ENCODE measurements around the gene MMP15.
A peak's percentile ranks its signal among the peaks of the same experiment; 100 is the strongest.

The MMP15 gene

DNA sequence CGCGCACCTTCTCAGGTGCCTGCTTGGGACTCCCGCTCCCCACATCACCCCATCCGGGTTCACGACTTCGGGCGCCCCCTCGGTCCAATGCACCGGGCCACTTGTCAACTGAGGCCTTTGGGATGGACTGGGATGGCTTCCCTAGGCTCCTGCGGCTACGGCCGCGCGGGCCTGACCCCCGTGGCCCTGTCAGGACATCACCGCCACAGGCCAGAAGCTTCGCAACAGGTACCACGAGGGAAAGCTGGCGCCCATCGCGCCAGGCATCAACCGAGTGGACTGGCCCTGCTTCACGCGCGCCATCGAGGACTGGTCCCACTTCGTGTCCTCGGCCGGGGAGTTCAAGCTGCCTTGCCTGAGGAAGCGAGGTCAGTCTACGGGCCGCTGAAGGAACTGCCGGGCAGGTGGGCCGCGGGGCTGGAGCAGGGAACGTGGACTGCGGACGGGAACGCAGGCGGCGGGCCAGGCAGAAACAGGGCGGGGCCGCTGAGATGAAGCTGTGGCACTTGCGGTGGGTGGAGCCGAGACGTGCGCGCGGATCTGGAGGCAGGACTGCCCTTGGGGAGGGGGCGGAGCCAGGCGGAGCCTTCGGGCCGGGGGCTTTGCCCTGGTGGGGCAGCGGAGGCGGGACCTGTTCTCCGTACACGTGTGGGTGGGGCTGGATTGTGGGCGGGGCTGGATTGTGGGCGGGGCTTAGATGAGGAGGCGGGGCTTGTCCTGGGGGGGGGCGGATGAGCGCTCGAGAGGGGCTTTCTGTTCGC is 40.9 kb upstream of the MMP15 start:
- no peak for TF ChIP-seq CTCF (IDR thresholded peaks at IDR 0.05; ENCODE audit: extremely low read depth, missing control alignments)
- peak; percentile 89 for DNase-seq (ENCODE audit: low spot score)

DNA sequence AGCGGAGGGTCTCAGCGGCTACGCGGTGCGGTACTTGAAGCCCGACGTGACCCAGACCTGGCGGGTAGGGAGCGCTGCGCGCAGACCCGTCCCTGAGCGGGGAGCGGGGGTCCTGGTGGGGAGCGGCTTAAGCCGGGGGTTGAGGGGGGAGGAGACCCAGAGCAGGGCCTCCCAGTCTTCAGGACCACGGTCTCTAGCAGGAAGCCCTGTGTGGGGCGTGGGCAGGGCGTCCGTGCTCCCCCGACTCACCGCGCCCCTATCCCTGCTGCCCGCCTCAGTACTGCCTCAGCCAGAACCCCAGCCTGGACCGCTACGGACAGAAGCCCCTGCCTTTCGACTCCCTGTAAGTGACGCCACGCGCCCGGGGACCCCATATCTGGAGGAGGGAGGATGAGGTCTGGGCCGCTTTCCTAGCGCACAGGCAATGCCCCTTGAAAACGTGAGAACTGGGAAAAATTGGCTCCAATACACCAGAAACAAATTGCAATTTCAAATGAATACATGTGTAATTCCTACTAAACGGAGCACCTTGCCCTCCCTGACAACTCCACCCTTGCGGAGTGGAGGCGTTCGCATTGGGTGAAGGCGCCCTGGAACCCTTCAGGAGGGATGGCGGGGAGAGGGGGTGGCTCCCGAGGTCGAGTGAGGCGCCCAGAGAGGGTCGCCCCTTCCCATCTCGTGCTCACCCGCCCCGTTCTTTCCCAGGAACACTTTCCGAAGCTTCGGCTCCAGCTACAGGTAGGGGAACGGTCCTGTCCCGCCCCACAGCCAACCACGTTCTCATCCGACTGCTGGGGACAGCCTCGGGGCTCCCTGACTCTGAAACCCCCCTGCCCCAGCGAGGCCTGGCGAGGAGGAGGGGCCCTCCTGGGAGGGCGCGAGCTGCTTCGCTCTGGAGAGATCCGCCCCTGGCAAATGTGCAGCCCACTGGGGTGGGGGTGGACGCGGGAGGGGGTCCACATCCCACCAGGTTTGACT is 40.1 kb upstream of the MMP15 start:
- DNase-seq (ENCODE audit: low spot score), result no peak
- TF ChIP-seq CTCF (IDR thresholded peaks at IDR 0.05; ENCODE audit: extremely low read depth, missing control alignments), result no peak

DNA sequence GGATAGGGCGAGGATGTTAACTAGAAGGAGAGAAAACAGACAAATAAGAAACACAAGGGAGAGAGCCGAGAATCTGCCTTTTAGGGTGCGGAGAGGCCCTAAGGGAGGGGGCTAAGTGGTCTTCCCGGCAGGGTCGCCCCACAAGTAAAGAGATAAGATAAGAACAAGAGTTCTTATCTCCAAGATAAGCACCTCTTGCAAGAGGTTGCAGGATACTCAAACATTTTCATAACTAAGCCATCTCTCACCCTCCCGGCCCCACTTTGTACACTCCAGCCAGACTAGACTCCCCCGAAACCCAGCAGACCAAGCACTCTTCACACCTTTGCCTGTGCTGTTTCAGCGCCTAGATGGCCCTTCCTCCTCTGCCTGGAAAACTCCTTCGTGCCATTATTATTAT is 39.4 kb upstream of the MMP15 start:
- TF ChIP-seq CTCF (IDR thresholded peaks at IDR 0.05; ENCODE audit: extremely low read depth, missing control alignments), result no peak

GRCh38 chr16:57987441-57988177 is 37.9 kb upstream of the MMP15 start:
- DNase-seq (ENCODE audit: low spot score), result no peak

More for the DNA sequence above, 39.4 kb upstream of the MMP15 start:
- no peak for DNase-seq (ENCODE audit: low spot score)

GRCh38 chr16:57988929-57989328 is 36.6 kb upstream of the MMP15 start:
- no peak for TF ChIP-seq CTCF (IDR thresholded peaks at IDR 0.05; ENCODE audit: extremely low read depth, missing control alignments)
- DNase-seq (ENCODE audit: low spot score), result no peak

More at GRCh38 chr16:57987441-57988177, 37.9 kb upstream of the MMP15 start:
- TF ChIP-seq CTCF (IDR thresholded peaks at IDR 0.05; ENCODE audit: extremely low read depth, missing control alignments), result no peak

DNA sequence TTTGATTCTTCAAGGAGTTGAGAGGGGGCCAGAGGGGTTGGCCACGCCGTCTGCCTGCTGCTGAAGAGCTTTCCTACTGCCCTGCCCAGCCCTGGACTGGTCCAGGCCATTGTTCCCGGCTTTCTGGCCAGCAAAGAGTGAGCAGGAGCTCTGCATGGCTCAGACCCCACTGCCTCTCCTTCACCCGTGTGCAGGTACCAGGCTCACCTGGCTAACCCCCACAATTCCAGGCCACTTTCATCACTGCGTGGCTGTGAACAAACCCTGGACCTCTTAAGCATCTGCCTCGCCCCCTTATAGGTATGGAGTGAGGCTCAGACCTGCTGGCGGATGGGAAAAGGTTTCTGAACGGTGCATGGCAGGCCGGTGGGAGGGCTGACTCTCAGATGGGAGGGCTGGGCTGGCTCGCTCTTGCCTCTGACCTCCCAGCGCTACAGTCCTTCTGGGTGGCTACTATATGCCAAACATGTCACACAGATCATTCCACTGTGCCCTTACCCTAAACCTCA is 33.9 kb upstream of the MMP15 start:
- no peak for DNase-seq (ENCODE audit: low spot score)
- no peak for TF ChIP-seq CTCF (IDR thresholded peaks at IDR 0.05; ENCODE audit: extremely low read depth, missing control alignments)
